Effector memory CD8-positive, alpha-beta T cell (primary cell): ENCODE results near the gene ABHD16A.

Source experiments
- ATAC-seq: fragments of 150-1000 bp; cut with Tn5 transposase; replicated peaks from 2 replicates; pipeline ENCODE4 v1.10.0; 2021; ENCODE audit warnings: mild to moderate bottlenecking, moderate library complexity
- DNase-seq, 3 experiments: peaks; one replicate each; pipeline ENCODE4 v3.0.0; 2021
- H3K27ac Mint-ChIP-seq, 2 donors: one replicate each; pipeline ENCODE4 v1.8.0; 2022; ENCODE audit warnings: mild to moderate bottlenecking in 2 of 2, mixed read lengths in 2 of 2, moderate library complexity in 2 of 2
- H3K27me3 Mint-ChIP-seq, 2 donors: one replicate each; pipeline ENCODE4 v1.8.0; 2022; ENCODE audit warnings: mixed read lengths in 2 of 2
- H3K36me3 Mint-ChIP-seq: one replicate; pipeline ENCODE4 v1.8.0; 2022; ENCODE audit warnings: mild to moderate bottlenecking, moderate library complexity, mixed read lengths; ENCODE audit not compliant: insufficient read depth
- H3K4me1 Mint-ChIP-seq, 2 donors: one replicate each; pipeline ENCODE4 v1.8.0; 2022; ENCODE audit warnings: low read depth in 2 of 2, mixed read lengths in 2 of 2
- H3K4me3 Mint-ChIP-seq, 2 donors: one replicate each; pipeline ENCODE4 v1.8.0; 2022; ENCODE audit warnings: mild to moderate bottlenecking in 2 of 2, mixed read lengths in 2 of 2, moderate library complexity in 2 of 2
- H3K9me3 Mint-ChIP-seq, 2 donors: one replicate each; pipeline ENCODE4 v1.8.0; 2022; ENCODE audit warnings: mixed read lengths in 2 of 2

The ABHD16A gene

DNA sequence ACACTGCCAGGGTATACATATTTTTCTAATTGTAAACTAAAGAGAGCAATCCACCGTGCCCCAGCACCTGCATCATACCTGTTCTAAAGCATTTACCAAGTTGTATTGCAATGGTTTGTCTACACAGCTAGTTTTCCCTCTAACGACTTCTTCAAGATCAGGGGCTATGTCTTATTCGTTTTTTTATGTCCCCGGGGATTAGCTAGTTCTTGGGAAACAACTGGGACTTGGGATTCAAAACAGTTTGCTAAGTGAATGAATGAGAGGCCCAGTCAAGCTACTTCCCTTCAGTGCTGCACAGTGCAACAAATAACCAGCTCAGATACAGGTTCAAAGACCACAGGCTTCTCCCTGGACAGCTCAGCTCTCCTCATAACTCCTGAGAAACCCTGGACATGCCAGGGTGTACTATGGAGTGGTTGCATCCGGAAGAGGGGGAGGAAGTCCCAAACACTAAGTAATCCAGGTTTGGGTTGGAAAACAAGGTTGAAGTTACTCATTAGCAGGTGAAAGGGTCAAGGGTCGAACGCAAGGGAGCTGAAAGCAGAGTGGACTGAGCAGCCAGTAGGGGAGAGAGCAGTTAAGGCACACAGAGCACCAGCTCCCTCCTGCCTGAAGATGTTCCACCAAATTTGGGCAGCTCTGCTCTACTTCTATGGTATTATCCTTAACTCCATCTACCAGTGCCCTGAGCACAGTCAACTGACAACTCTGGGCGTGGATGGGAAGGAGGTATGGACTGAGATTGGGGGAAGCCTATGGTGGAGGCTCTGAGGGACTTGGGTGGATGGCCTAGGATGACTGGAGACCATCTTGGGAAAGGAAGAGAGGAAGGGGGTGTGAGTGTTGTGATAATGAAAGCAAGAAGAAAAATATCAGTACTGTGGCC lies 47.5 kb downstream of the ABHD16A start, which contains the start of gene APOM:
Gene APOM (plus strand): TSS at position 546 of the 889 bp plus-strand sequence. CDS start 73 bp downstream, at position 619.
- Mint-ChIP-seq H3K36me3 (peaks cover 32% of the 10 kb centered on the region), H3K9me3 (no peaks in the 10 kb centered on the region), H3K27ac (peak within 1 kb of the TSS; percentile 49 to 85), H3K4me3 (peak within 1 kb of the TSS in 1 of 2 donors; percentile 20), H3K27me3 (no peaks in the 10 kb centered on the region), H3K4me1 (peaks cover 50 to 55% of the 10 kb centered on the region in 2 donors)
- ATAC-seq (no peak), DNase-seq (no peak)

GRCh38 chr6:31654574-31655348 lies 48.4 kb downstream of the ABHD16A start:
- ATAC-seq: no peak
- no peak for DNase-seq
- Mint-ChIP-seq H3K36me3 (peaks cover 33% of the 10 kb centered on the region), H3K4me3 (no peak overlapping the region), H3K27ac (peak overlapping the region in 1 of 2 donors; percentile 49), H3K4me1 (peaks cover 45 to 51% of the 10 kb centered on the region in 2 donors), H3K27me3 (no peaks in the 10 kb centered on the region), H3K9me3 (no peaks in the 10 kb centered on the region)

DNA sequence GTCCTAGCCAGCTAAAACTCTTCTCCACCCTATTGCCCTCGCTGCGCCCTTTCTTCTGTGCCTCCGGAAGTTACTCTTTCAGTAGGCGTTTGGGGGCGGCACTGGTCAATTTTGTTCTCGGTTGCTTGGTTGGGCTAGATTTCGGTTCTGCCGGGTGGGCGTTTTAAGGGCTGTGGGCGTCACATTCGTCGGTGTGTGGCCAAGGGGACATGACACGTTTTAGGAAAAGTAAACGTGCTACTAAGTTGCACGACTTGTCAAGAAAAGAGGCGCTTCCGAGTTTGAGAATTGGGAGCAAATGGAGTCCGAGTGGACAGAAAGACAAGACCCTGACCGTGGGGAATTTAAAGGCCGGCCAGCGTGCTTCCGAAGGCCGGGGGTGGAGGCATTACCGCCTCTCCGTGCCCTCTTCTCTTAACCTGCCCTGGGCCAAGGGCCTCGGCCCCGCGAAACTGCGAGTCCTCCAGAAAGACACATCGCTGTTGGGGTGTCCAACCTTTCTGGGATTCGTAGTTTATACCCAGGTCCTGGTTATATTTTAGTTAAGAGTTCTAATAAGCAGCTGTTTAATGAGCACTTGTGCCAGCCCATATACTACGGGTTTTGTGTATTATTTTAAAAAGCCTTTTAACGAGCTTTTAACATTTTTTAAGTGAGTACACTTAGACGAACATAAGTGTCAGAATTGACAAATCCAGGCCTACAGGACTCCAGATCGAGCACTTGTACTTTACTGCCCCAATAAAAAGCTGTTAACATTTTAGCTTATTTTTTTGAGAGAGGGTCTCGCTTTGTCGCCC lies 50.0 kb downstream of the ABHD16A start:
- peak in 1 of 3 experiments; percentile 83 for DNase-seq
- peak; percentile 73 for ATAC-seq
- Mint-ChIP-seq H3K27me3 (no peaks in the 10 kb centered on the region), H3K9me3 (no peaks in the 10 kb centered on the region), H3K36me3 (peaks cover 41% of the 10 kb centered on the region), H3K4me3 (peak overlapping the region; percentile 89 to 97), H3K4me1 (peaks cover 33 to 42% of the 10 kb centered on the region in 2 donors), H3K27ac (peak overlapping the region; percentile 98 to 99)

GRCh38 chr6:31651602-31652191 lies 51.4 kb downstream of the ABHD16A start:
- H3K27me3 Mint-ChIP-seq: no peaks in the 10 kb centered on the region
- H3K4me3 Mint-ChIP-seq: peak overlapping the region; percentile 89 to 97
- DNase-seq: no peak
- H3K36me3 Mint-ChIP-seq: peaks cover 52% of the 10 kb centered on the region
- ATAC-seq: no peak
- H3K4me1 Mint-ChIP-seq: peaks cover 27 to 35% of the 10 kb centered on the region in 2 donors
- H3K27ac Mint-ChIP-seq: peak overlapping the region; percentile 98 to 99
- H3K9me3 Mint-ChIP-seq: no peaks in the 10 kb centered on the region

DNA sequence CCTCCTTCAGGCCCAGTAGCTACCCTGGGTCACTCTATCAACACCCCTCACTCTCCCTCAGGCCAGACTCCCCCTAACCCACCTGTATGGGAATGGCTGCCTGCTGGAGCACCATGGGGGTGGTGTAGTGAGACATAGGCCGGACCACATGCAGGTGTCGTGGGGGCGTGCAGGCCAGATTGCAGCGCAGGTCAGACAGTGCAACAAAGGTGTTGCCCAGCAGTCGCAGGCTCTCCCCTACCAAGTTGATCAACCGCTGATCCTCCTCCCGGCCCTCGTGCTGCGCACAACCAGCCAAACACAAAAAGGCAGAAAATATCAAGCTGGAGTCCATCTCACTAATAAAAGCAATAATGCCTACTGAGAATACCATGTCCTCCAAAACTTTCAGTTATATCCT lies 57.8 kb downstream of the ABHD16A start:
- DNase-seq: no peak
- Mint-ChIP-seq H3K36me3 (peaks cover 82% of the 10 kb centered on the region), H3K27me3 (no peaks in the 10 kb centered on the region), H3K4me1 (peaks cover 4 to 11% of the 10 kb centered on the region in 2 donors), H3K9me3 (no peaks in the 10 kb centered on the region), H3K4me3 (no peak overlapping the region), H3K27ac (peak overlapping the region; percentile 58 to 82)
- ATAC-seq: no peak

DNA sequence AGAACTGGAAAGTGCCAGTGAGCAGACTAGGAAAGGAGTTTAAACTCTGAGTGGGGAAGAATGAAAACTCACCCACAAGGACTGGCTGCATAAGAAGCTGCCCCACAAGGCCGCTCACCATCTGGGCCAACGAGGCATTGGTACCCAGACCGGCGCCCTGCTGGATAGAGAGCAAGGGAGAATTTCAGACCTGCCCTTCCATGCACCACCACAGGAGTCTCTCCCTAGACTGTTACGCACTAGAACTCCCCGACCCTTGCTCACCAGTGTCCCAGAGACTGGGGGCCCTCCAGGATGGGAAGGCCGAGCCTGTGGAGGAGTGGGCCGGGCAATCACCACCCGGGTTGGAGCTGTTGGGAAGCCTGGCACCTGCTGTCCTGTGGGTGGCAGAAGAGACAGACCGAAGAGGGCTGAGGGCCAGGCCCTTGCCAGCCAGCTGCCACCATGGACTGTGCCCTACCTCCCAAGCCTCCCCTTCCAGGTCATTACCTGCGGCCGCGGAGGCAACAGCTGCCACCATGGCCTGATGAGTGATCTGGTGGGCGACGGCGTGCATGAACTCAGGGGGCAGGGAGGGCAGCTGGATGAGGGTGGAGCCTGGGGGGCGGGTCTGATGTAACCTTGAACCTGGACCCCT lies 59.2 kb downstream of the ABHD16A start:
- no peak overlapping the region for H3K27ac Mint-ChIP-seq
- ATAC-seq (no peak), DNase-seq (no peak)
- H3K27me3 Mint-ChIP-seq: no peaks in the 10 kb centered on the region
- peaks cover 3 to 6% of the 10 kb centered on the region in 2 donors for H3K4me1 Mint-ChIP-seq
- H3K4me3 Mint-ChIP-seq: no peak overlapping the region
- peaks cover 79% of the 10 kb centered on the region for H3K36me3 Mint-ChIP-seq
- no peaks in the 10 kb centered on the region for H3K9me3 Mint-ChIP-seq

DNA sequence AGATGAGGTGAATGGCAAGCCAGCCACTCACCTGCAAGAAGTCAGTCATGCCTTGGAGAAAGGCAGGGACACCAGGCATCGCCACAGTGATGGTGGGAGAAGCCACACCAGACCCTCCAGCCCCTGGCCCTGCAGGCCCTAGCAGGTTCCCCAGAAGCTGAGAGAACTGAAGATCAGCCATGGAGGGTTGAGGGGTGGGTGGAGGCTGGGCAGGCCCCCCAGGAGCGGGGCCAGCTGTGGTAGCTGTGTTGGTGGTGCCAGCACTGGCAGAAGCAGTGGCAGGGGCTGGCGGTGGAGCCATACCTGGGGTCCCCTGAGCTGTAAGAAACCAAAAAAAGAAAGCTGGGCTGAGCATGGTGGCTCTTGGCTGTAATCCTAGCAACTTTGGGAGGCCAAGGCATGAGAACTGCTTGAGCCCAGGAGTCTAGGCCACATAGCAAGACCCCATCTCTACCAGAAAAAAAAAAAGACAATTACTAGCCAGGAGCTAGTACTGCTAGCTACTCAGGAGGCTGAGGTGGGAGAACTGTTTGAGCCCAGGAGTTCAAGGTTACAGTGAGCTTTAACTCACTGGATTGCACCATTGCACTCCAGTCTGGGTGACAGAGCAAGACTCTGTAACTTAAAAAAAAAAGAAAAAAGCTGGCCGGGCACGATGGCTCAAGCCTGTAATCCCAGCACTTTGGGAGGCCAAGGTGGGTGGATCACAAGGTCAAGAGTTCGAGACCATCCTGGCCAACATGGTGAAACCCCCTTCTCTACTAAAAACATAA lies 60.1 kb downstream of the ABHD16A start:
- no peak for DNase-seq
- Mint-ChIP-seq H3K27me3 (no peaks in the 10 kb centered on the region), H3K9me3 (no peaks in the 10 kb centered on the region), H3K27ac (no peak overlapping the region), H3K4me3 (no peak overlapping the region), H3K36me3 (peaks cover 80% of the 10 kb centered on the region), H3K4me1 (peaks cover 3% of the 10 kb centered on the region in 2 donors)
- no peak for ATAC-seq

- no peak overlapping the region for H3K4me3 Mint-ChIP-seq
- DNase-seq (no peak), ATAC-seq (no peak)
- peak overlapping the region; percentile 25 to 66 for H3K27ac Mint-ChIP-seq
- H3K9me3 Mint-ChIP-seq: no peaks in the 10 kb centered on the region
- H3K36me3 Mint-ChIP-seq: peaks cover 81% of the 10 kb centered on the region
- peaks cover 3% of the 10 kb centered on the region in 2 donors for H3K4me1 Mint-ChIP-seq
- no peaks in the 10 kb centered on the region for H3K27me3 Mint-ChIP-seq
These were observed 61.8 kb downstream of the ABHD16A start for GRCh38 chr6:31641370-31641769.

- H3K27ac Mint-ChIP-seq: peak overlapping the region in 1 of 2 donors; percentile 66
- DNase-seq: no peak
- peaks cover 3% of the 10 kb centered on the region in 2 donors for H3K4me1 Mint-ChIP-seq
- H3K4me3 Mint-ChIP-seq: no peak overlapping the region
- no peaks in the 10 kb centered on the region for H3K9me3 Mint-ChIP-seq
- H3K27me3 Mint-ChIP-seq: no peaks in the 10 kb centered on the region
- peaks cover 81% of the 10 kb centered on the region for H3K36me3 Mint-ChIP-seq
- ATAC-seq: no peak
These were observed 62.5 kb downstream of the ABHD16A start for GRCh38 chr6:31640612-31641011.

DNA sequence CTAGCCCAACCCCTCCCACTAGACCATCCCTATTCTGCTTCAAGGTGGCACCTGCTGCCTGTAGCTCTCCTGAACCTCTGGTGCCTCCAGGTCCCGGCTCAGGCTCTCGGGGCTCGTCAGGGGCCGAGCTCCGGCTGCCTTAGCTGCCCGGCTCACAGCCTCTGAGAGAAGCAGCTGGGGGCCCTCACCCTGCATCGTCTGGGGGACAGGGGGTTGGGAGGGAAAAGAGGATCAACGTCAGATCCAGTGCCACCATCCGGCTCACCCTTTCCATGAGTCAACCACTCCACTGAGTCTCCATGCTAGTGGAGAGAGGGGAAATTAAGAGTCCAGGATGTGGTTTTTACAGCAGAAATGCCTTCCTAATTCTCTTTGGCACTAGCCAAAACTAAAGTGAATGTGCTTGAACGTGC lies 63.7 kb downstream of the ABHD16A start:
- no peaks in the 10 kb centered on the region for H3K27me3 Mint-ChIP-seq
- DNase-seq (no peak), ATAC-seq (no peak)
- no peak overlapping the region for H3K4me3 Mint-ChIP-seq
- H3K27ac Mint-ChIP-seq: no peak overlapping the region
- H3K4me1 Mint-ChIP-seq: peaks cover 0 to 3% of the 10 kb centered on the region in 2 donors
- H3K9me3 Mint-ChIP-seq: no peaks in the 10 kb centered on the region
- H3K36me3 Mint-ChIP-seq: peaks cover 81% of the 10 kb centered on the region

DNA sequence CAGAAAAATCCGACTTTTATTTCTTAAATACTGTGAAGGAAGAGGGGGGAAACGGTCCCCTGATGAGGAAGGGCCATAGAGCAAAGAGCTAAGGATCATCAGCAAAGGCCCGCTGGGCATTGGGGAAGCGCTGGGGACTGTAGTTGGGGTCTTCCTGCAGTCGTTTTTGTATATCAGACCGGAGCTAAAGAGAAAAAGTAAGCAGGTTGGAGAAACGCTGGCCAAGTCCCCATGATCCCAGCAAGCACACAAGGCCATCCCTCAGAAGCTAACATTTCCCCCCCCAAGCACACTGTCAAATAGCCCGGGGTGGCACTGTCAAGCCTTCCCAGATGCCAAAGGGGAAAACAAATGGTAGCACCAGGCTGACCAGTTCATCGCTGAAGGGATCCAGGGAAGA lies 64.1 kb downstream of the ABHD16A start:
- H3K9me3 Mint-ChIP-seq: no peaks in the 10 kb centered on the region
- H3K4me3 Mint-ChIP-seq: no peak overlapping the region
- ATAC-seq (no peak), DNase-seq (no peak)
- no peaks in the 10 kb centered on the region for H3K27me3 Mint-ChIP-seq
- H3K4me1 Mint-ChIP-seq: peaks cover 0 to 3% of the 10 kb centered on the region in 2 donors
- peaks cover 82% of the 10 kb centered on the region for H3K36me3 Mint-ChIP-seq
- peak overlapping the region in 1 of 2 donors; percentile 55 for H3K27ac Mint-ChIP-seq
